VCaP (cell line): ENCODE data around the gene SMIM1.

Source experiments
- H3K27ac ChIP-seq: fragments of 450-650 bp; 2 replicates; pipeline ENCODE4 v1.5.1; 2017
- CTCF ChIP-seq: fragments of 450-650 bp; conservative IDR thresholded peaks from 2 replicates; pipeline ENCODE4 v1.5.1; 2017; ENCODE audit warnings: mild to moderate bottlenecking, moderate library complexity

Gene SMIM1

DNA sequence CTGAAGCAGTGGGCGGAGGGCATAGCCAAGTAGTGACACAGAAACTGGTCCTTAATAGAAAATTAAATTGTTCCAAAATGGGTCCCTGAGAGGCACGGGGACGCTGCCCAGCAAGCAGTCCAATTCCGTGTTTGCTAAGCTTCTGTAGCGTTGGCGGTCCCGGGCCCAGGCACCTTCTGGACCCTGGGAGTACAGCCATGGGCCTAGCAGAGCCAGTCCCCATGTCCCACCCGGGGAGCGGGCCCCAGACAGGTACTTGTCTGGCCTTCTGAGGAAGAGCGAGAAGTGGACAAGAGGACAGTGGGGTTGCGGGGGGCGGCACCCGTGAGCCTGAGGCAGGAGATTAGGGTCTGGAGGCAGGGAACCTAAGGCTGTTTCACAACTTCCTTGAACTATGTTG, 31.8 kb upstream of the SMIM1 start:
- no peak overlapping the region for H3K27ac ChIP-seq
- no peak for TF ChIP-seq CTCF

- H3K27ac ChIP-seq, result no peak overlapping the region
- no peak for TF ChIP-seq CTCF
These were observed 30.7 kb upstream of the SMIM1 start for GRCh38 chr1:3741566-3742438.

GRCh38 chr1:3742439-3743298, 29.9 kb upstream of the SMIM1 start:
- TF ChIP-seq CTCF, result no peak
- H3K27ac ChIP-seq, result no peak overlapping the region

- TF ChIP-seq CTCF, result no peak
- H3K27ac ChIP-seq, result peak overlapping the region; percentile 29
These were observed 29.1 kb upstream of the SMIM1 start for GRCh38 chr1:3743421-3743820.

DNA sequence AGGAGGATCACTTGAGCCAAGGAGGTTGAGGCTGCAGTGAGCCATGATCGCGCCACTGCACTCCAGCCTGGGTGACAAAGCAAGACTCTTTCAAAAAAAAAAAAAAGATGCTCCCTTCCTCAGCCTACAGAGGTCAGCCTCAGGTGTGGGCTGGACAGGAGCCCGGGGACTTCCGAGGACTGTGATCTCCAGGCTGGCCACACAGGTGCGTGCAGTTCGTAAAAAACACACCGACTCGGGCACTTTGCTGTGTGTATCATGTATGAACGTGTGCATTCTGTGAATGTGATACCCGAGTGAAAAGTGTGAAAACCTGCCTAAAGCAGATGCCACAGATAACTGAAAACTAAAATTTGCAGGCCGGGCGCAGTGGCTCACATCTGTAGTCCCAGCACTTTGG, 28.7 kb upstream of the SMIM1 start:
- TF ChIP-seq CTCF, result no peak
- peak overlapping the region; percentile 29 for H3K27ac ChIP-seq

- TF ChIP-seq CTCF, result no peak
- peak overlapping the region; percentile 29; the same call in 1 of the 2 replicates for H3K27ac ChIP-seq
These were observed 27.9 kb upstream of the SMIM1 start for GRCh38 chr1:3744646-3745045.

- TF ChIP-seq CTCF, result no peak
- H3K27ac ChIP-seq, result peak overlapping the region; percentile 82; the same call in 1 of the 2 replicates
These were observed 27.5 kb upstream of the SMIM1 start for GRCh38 chr1:3745071-3745470.
